MV-4-11 (cell line): Measurements from ENCODE around the gene LUC7L.

Experiments used
- DNase-seq: peaks from one replicate; lab custom pipeline; 2025; lab: John Stamatoyannopoulos, UW

The LUC7L gene

GRCh38 chr16:140175-140857, 88.9 kb downstream of the LUC7L start:
- no peak for DNase-seq
